ENCODE measurements around the gene CAB39L. TPM values are rescaled to one million over a fixed set of nuclear protein-coding genes. Genes with fewer than 3 reads are reported as not detected.

CAB39L gene
- total and polyA plus RNA-seq, 2 of the 13 experiments (the other 11 are each of a cell fraction or from before 2014, with no cell fraction given), result 3.1 to 6.1 TPM

GRCh38 chr13:49303533-49304252, 140.2 kb downstream of the CAB39L start (continued):
- TF ChIP-seq MEIS1 (CRISPR knock-in tag; IDR thresholded peaks at IDR 0.05; ENCODE audit: borderline replicate concordance) (0 out of 2 replicates have a peak, but pooled peaks have one; percentile 38), MTA1 (CRISPR knock-in tag; IDR thresholded peaks at IDR 0.05; ENCODE audit: borderline replicate concordance) (no peak), ZFP82 (CRISPR knock-in tag; IDR thresholded peaks at IDR 0.05; ENCODE audit: borderline replicate concordance) (no peak), ARID5B (CRISPR knock-in tag; IDR thresholded peaks at IDR 0.05) (peak; percentile 88), GPBP1L1 (CRISPR knock-in tag; IDR thresholded peaks at IDR 0.05) (no peak), NR2F2 (IDR thresholded peaks at IDR 0.05; ENCODE audit: borderline replicate concordance, low read depth) (no peak), MXD1 (CRISPR knock-in tag; IDR thresholded peaks at IDR 0.05) (no peak), ATF7-NPFF (CRISPR knock-in tag; IDR thresholded peaks at IDR 0.05; ENCODE audit: low read depth) (no peak), FLYWCH1 (CRISPR knock-in tag; IDR thresholded peaks at IDR 0.05) (no peak), ZNF629 (CRISPR knock-in tag; conservative IDR thresholded peaks at IDR 0.05) (peak; percentile 50; the same call in 1 of the 2 replicates), JUND (CRISPR knock-in tag; IDR thresholded peaks at IDR 0.05) (no peak), MXI1 (IDR thresholded peaks at IDR 0.05; ENCODE audit: borderline replicate concordance, low read depth, low read length) (peak; percentile 69; the same call in 1 of the 3 replicates), ZFP90 (CRISPR knock-in tag; IDR thresholded peaks at IDR 0.05; ENCODE audit: borderline replicate concordance) (no peak), ZNF574 (CRISPR knock-in tag; IDR thresholded peaks at IDR 0.05) (peak; percentile 49; the same call in 1 of the 2 replicates), ZBTB1 (CRISPR knock-in tag; IDR thresholded peaks at IDR 0.05; ENCODE audit: borderline replicate concordance) (no peak), ISL2 (CRISPR knock-in tag; IDR thresholded peaks at IDR 0.05) (peak; percentile 71; the same call in 1 of the 2 replicates), EHMT2 (IDR thresholded peaks at IDR 0.05; ENCODE audit: borderline replicate concordance, low read depth, low read length) (no peak), U2AF1 (optimal IDR thresholded peaks at IDR 0.05; ENCODE audit: low read depth, low read length) (no peak), SRSF9 (IDR thresholded peaks at IDR 0.05; ENCODE audit: borderline replicate concordance, insufficient read depth, low read depth, low read length, poor library complexity, severe bottlenecking) (no peak), FOXP1 (IDR thresholded peaks at IDR 0.05) (no peak), FOXP1 (CRISPR knock-in tag; IDR thresholded peaks at IDR 0.05) (peak; percentile 25; the same call in 1 of the 2 replicates), ZNF552 (CRISPR knock-in tag; IDR thresholded peaks at IDR 0.05; ENCODE audit: borderline replicate concordance) (no peak)

Data from HepG2 (cell line).